GF-D8 (cell line): Measurements from ENCODE around the gene CAPZA1.

ENCODE experiments used
- DNase-seq: peaks from one replicate; lab custom pipeline; 2025; lab: John Stamatoyannopoulos, UW

Gene CAPZA1

GRCh38 chr1:112701227-112702066 lies 81.8 kb downstream of the CAPZA1 start:
- DNase-seq: no peak

- no peak for DNase-seq
These were observed 82.4 kb downstream of the CAPZA1 start for GRCh38 chr1:112702067-112702395.

- DNase-seq: no peak
These were observed 83.0 kb downstream of the CAPZA1 start for GRCh38 chr1:112702420-112703261.

GRCh38 chr1:112703706-112704105 lies 84.1 kb downstream of the CAPZA1 start:
- no peak for DNase-seq

- DNase-seq: no peak
These were observed 84.8 kb downstream of the CAPZA1 start for GRCh38 chr1:112704391-112704933.

DNA sequence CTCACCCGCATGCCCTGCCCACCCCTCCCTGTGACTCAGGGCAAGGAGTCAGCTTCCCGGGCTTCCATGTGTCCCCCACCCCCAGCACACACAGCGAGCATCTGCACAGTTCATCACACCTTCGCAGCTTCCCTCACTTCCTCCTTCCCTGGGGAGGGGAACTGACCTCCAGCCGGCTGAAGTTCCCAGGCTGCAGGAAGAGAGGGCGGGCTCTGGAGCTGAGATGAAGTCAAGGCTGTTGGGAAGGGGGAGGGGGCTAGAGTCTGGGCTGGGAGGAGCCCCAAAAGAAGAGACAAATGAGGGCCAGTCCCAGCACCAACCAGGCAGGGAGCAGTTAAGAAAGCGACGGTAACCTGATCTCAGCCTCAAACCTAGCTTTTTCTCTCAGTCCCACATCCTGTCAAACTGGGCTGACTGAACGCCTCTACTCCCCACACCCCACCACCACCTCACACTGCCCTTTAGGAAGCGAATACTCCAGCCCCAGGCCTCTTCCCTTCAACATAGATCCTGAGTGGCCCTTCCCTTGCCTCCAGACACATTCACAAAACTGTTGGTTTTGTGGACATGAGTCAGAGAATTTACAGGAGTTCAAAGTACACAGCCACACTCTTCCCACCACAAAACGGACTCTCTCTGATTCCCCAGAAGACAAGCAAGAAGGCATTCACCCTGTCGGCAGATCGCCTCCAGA lies 85.4 kb downstream of the CAPZA1 start:
- peak; percentile 66 for DNase-seq

DNA sequence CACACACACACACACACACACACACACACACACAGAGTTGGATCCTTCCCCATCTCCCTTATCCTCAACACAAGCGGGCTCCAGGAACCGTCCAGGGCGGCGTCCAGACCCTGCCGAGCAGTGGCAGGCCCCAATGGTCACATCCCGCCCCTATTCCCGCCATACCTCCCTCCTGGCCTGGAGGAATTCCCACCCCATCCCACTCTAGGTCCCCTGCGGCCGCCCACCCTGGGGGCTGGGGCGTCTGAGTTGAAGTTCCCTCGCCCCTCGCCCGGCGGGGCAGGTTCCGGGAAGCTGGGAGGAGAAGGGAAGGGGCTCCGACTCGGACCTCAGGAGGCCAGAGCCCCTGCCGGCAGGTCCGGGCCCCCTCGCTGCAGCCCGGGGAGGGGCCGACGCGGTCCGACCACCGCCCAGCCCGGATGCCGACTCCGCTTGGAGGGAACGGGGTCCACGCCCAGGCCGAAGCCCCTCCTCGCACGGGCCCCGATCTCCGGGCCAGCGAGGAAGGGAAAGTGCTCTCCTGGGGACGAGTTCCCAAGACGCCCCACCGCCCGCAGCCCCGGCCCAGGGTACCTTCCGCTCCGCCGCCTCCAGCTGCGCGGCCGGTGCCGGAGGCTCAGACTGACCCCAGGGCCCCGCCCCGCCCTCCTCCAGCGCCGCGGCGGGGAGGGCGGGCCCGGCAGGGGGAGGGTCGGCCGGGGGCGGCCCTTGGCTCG lies 87.0 kb downstream of the CAPZA1 start, which contains the start of gene RHOC:
TSS of gene RHOC (minus strand) at position 623 of the 716 bp plus-strand sequence. CDS start 3,328 bp downstream, outside the sequence.
- DNase-seq: no peak

- DNase-seq: peak; percentile 21
These were observed 87.8 kb downstream of the CAPZA1 start for GRCh38 chr1:112707221-112708001.

DNA sequence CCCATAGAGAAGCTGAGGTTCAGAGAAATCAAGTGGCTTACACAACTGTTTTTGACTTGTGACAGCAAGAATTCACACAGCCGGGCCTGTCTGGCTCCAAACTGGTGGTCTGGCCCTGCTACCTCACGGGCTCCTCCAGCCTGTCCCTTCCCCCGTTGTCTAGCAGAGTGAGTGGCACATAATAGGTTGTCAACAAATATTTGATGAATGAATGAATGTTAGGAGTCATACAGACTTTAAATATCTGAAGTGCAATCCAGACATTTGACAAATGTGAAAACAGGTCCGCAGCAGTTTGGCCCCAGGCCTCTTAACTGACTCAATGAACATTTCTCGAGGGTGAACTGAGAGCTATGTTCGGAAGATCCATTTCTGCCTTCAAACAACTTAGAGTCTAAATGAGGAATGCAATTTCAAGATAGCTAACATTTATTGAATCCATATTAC lies 88.4 kb downstream of the CAPZA1 start:
- no peak for DNase-seq

GRCh38 chr1:112708489-112708888 lies 88.9 kb downstream of the CAPZA1 start:
- no peak for DNase-seq

GRCh38 chr1:112710159-112710558 lies 90.5 kb downstream of the CAPZA1 start:
- no peak for DNase-seq

- DNase-seq: no peak
These were observed 91.0 kb downstream of the CAPZA1 start for GRCh38 chr1:112710586-112710985.

GRCh38 chr1:112711041-112711440 lies 91.4 kb downstream of the CAPZA1 start:
- DNase-seq: no peak

- no peak for DNase-seq
These were observed 92.0 kb downstream of the CAPZA1 start for GRCh38 chr1:112711670-112712069.

DNA sequence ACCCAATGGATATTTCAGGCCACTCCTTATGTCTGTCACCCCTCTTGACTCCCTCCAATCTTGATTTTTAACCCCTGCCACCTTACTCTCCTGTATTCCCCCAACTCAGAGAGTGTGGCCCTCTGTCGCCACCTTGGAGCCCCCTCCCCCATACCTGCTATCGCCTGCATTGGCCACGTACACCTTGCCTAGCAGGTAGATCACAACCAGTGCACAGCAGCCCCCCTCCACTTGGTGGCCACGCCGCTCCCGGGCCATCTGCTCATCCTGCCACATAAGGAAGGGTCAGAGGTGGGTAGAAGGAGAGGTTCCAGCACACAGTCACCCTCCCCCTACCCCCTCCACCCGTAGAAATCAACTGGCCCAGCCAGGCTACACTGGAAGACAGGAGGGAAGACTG lies 92.6 kb downstream of the CAPZA1 start:
- no peak for DNase-seq

- no peak for DNase-seq
These were observed 93.1 kb downstream of the CAPZA1 start for GRCh38 chr1:112712701-112713128.

DNA sequence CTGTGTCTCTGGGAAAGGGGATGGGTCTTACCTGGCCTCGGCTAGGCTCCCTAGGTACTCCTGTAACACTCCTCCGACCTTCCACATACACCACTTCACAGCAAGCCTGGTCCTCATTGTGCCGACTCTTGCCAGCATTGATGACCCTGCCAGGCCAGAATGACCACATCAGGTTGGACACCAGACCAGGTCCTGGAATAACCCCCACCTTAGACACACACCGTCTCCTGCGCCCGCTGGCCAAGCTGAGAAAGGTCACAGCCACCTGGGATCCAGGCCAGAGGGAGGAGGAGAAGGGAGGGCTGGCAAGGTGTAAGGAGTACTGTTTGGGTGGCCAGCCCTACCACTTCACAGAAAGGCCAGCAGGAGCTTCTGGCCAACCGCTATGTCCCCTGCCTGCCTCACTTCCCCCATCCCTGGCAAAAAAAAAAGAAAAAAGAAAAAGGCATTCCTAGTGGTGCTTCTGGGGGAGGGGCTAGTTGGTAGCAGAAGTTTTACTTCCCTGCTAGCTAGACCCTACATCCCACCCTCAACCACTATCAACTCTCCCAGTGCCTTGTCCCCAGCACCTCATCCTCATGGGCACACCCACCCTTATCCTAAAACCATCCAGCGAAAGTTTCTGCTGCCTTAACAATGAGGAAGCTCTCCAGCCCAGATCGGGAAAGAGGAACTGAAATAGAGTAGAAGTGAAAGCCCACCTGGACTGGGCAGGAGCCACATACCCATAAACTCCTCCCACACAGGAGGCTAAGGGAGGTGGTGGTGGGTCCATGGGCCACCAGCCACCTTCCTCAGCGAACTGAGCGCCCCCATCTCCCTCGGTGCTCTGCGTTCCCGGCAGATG lies 94.1 kb downstream of the CAPZA1 start:
- no peak for DNase-seq

DNA sequence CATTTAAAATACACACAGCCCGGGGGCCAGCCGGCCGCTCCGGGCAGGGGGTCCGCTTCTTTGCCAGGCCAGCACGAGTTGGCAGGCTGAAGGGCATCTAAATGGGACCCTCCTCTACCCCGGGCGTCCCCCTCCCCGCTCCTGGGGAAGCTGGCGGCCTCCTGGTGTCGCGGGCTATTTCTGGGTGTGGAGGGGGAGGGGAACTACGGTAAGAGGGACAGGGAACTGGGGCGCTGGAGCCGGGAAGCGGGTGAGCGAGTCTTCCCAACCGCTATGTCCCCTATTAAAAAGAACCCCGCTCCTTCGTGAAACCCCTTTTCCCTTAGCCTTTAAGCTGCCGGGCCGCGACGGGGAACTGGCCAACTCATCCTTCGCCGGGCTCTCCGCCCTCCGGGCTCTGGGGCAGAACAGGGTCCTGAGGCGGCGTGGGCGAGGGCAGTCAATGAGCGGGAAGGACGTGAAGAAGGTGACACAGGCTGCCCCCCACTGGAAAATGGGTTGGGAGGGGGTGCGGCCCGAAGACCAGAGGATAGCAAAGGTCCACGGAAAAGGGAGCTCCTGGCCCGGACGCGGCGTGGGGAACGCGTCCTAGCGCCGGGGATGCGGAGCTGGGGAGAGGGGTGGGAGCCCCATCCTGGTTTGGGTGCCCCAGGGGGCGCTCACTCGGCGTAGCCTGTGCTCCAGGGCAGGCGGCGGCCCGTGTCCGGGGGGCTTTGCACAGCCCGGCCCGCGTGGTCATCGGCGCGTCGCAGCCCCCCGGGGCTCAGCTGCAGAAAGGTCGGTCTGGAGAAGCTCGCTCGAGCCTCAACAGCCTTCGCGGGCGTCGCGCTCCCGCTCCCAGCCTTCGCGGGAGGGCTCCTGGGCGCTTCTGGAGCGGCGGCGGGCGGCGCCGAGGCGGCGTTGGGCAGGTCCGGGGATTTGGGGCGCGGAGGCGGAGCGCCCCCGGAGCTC lies 95.0 kb downstream of the CAPZA1 start:
- no peak for DNase-seq
